ENCODE data around the gene RER1.

RER1 gene

DNA sequence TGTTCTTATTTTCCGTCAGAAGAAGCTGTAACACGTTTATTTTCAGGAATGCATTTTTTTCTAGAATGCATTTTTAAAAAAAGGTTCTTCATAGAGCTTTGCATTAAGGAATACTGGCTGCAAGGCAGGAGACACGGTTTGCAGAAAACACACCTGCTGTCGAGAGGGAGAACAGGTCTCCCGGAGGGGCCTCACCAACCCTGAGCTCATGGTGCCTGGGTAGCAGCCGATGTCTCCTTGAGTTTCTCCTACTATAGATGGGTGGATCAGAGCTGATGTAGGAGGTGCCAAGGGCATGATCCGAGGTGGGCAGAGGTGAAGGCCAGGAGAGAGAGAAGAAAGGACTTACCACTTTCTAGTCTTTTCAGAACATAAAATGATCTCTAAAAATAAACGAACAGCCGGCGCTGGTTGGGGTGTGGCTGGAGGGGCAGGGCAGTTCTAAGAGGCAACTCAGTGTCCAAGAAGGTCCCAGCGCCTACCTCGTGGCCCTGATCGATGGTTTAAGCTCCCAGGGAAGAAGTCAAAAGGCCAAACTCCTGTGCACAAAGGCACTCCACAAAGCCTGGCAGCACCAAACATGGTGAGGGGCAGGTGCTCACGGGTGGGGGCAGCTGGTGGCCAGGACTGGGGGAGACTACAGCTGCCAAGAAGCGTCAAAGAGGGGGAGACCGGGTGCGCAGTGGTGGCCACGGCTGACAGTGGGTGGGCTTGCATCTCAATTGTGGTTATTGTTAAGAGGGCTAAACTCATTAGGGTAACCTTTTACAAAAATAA is 12.5 kb upstream of the RER1 start:
- Histone ChIP-seq H3K9ac (ENCODE audit: low read depth, low read length) (no peak overlapping the region), H3K4me3 (ENCODE audit: low read depth, low read length) (no peak overlapping the region), H3K36me3 (ENCODE audit: control insufficient read depth, insufficient read depth, low read length) (no peaks in the 10 kb centered on the region), H3K27ac (ENCODE audit: low read depth, low read length) (no peak overlapping the region), H3K9me3 (ENCODE audit: control insufficient read depth, insufficient read depth, low read length) (no peaks in the 10 kb centered on the region), H3K4me1 (ENCODE audit: control insufficient read depth, insufficient read depth, low read length) (no peaks in the 10 kb centered on the region), H3K27me3 (ENCODE audit: control insufficient read depth, insufficient read depth, low read length) (no peaks in the 10 kb centered on the region)

DNA sequence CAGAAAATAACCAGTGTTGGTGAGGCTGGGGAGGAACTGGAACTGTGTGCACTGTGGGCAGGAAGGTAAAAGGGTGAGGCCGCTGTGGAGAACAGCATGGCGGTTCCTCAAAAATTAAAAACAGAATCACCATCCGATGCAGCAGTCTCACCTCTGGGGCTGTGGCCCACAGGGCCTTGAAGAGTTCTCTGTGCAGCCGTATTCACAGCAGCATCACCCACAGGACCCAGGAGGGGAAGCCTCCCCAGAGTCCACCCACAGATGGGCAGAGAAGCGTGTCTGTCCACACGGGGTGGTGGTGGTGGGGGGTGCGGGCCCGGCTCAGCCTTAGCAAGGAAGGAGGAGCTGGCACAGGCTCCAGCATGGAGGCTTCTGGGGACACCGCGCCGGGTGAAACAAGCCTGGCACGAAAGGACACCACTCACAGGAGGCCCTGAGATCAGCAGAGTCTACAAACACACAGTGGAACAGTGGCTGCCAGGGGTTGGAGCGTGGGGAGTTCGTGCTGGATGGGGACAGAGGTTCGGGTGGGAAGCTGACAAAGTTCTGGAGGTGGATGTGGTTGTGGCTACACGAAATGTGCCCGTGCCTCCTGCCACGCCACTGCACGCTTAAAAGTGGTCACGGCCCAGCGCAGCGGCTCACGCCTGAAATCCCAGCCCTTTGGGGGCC is 11.8 kb upstream of the RER1 start:
- no peaks in the 10 kb centered on the region for H3K27me3 ChIP-seq (ENCODE audit: control insufficient read depth, insufficient read depth, low read length)
- H3K4me3 ChIP-seq (ENCODE audit: low read depth, low read length), result no peak overlapping the region
- H3K36me3 ChIP-seq (ENCODE audit: control insufficient read depth, insufficient read depth, low read length), result no peaks in the 10 kb centered on the region
- H3K9me3 ChIP-seq (ENCODE audit: control insufficient read depth, insufficient read depth, low read length), result no peaks in the 10 kb centered on the region
- H3K4me1 ChIP-seq (ENCODE audit: control insufficient read depth, insufficient read depth, low read length), result no peaks in the 10 kb centered on the region
- no peak overlapping the region for H3K27ac ChIP-seq (ENCODE audit: low read depth, low read length)
- H3K9ac ChIP-seq (ENCODE audit: low read depth, low read length), result no peak overlapping the region

DNA sequence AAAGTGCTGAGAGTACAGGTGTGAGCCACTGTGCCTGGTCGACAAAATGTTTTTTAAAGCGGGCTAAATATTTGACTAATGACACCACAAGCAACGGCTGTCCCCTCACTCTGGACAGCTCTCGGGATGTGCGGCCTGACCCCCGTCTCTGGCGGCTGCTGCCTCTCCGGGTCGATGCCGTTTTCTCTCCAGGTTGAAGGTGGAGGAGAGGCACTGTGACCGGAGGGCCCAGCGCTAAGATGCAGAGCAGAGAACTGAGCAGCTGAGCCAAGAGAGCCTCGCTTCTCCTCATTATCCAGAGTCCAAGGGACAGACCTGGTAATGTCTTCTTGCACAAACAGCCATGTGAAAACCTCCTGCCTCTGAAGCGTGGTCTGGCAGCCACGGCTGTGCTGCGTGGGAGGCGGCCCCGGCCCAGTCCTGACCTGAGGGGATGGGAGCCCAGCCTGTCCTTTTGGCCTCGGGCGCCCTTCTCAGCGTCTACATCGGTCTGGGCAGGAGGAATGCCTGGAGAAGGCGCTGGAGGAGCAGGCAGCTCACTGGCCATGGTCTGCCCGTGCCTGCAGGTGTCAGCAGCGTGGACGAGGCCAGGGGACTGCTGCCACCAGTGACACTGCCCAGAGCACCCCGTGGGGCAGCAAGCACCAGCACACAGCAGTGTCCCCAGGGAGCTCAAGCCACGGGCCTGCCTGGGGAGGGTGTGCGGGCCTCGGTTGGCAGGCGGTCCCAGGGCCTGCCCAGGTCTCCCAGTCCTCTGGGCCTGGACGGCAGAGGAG is 10.6 kb upstream of the RER1 start:
- Histone ChIP-seq H3K27ac (ENCODE audit: low read depth, low read length) (no peak overlapping the region), H3K27me3 (ENCODE audit: control insufficient read depth, insufficient read depth, low read length) (no peaks in the 10 kb centered on the region), H3K36me3 (ENCODE audit: control insufficient read depth, insufficient read depth, low read length) (no peaks in the 10 kb centered on the region), H3K4me3 (ENCODE audit: low read depth, low read length) (no peak overlapping the region), H3K9ac (ENCODE audit: low read depth, low read length) (no peak overlapping the region), H3K9me3 (ENCODE audit: control insufficient read depth, insufficient read depth, low read length) (no peaks in the 10 kb centered on the region), H3K4me1 (ENCODE audit: control insufficient read depth, insufficient read depth, low read length) (no peaks in the 10 kb centered on the region)

DNA sequence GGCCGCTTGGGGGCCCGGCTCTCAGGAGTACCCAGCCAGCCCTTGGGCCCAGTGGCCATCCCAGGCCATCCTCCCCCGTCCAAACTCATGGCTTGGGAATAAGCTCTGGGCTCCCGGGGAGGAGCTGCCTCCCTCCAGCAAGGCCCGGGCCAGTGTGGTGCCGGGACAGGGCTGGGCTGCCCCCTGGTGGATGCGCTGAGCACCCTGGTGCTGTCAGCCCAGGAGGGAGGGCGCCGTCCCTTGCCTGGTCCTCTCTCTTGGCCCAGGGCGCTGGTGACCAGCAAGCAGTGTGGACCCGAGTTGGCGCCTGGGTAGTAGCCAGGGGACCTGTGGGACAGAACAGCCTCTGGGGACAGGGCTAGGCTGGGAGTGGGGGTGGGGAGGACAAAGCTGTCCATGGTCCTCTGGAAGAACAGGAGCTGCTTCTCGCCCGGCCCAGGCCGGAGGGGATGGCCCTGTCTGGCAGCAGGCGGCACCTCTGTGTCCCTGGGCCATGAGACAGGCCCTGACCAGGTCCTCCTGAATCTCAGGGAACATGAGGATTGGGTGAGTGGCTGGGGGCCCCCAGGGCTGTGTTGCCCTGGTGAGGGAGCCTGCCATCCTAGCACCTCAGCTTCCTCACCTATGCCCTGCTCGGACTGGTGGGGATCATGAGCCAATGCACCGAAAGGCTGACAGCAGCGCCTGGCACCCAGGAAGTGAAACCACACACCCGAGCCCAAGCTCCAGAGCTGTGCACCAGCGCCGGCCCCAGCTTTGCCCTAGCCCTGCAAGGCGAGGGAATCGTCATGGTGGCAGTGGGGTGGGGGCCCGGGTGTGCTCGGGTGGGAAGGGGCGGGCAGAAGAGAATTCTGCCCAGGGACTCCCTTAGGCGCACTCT is 9.7 kb upstream of the RER1 start:
- H3K27me3 ChIP-seq (ENCODE audit: control insufficient read depth, insufficient read depth, low read length), result no peaks in the 10 kb centered on the region

DNA sequence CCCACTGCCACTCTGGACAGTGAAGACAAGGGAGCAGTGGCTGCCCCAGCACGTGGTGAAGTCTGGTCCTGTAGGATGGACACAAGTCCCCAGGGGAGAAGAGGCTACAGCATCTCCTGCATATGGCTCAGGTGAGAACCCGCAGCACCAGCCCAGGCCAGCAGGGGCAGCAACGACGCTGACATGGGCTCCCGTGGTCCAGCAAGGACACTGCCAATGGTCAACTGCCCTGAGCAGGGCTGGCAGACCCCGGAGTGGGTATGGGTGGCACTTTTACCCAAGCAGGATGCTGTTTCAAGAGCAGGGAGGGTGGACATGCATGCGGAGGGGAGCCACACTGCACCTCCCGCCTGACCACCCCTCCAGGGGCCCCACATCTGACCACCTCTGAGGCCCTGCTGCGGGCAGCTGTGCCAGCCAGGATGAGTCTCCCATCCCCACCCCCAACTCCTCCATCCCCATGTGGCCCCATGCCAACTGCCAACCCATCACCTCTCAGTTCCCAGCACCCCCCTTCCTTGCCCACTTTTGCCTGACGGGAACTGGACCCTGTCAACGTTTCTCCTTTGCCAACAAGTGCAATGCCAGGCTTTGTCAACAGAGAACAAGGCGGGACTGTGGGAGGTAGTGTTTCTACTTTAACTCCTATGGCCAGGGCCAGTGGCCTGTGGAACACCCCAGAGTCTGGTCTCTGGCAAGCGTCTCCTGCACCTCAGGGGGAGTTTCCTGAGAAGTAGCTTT is 8.8 kb upstream of the RER1 start:
- Histone ChIP-seq H3K4me1 (ENCODE audit: control insufficient read depth, insufficient read depth, low read length) (no peaks in the 10 kb centered on the region), H3K9ac (ENCODE audit: low read depth, low read length) (no peak overlapping the region), H3K4me3 (ENCODE audit: low read depth, low read length) (no peak overlapping the region), H3K36me3 (ENCODE audit: control insufficient read depth, insufficient read depth, low read length) (peaks cover 2% of the 10 kb centered on the region), H3K27me3 (ENCODE audit: control insufficient read depth, insufficient read depth, low read length) (no peaks in the 10 kb centered on the region), H3K27ac (ENCODE audit: low read depth, low read length) (no peak overlapping the region), H3K9me3 (ENCODE audit: control insufficient read depth, insufficient read depth, low read length) (no peaks in the 10 kb centered on the region)

More for the DNA sequence above, 9.7 kb upstream of the RER1 start:
- H3K9ac ChIP-seq (ENCODE audit: low read depth, low read length), result no peak overlapping the region
- H3K27ac ChIP-seq (ENCODE audit: low read depth, low read length), result no peak overlapping the region
- no peaks in the 10 kb centered on the region for H3K4me1 ChIP-seq (ENCODE audit: control insufficient read depth, insufficient read depth, low read length)
- H3K36me3 ChIP-seq (ENCODE audit: control insufficient read depth, insufficient read depth, low read length), result no peaks in the 10 kb centered on the region
- H3K9me3 ChIP-seq (ENCODE audit: control insufficient read depth, insufficient read depth, low read length), result no peaks in the 10 kb centered on the region
- no peak overlapping the region for H3K4me3 ChIP-seq (ENCODE audit: low read depth, low read length)

DNA sequence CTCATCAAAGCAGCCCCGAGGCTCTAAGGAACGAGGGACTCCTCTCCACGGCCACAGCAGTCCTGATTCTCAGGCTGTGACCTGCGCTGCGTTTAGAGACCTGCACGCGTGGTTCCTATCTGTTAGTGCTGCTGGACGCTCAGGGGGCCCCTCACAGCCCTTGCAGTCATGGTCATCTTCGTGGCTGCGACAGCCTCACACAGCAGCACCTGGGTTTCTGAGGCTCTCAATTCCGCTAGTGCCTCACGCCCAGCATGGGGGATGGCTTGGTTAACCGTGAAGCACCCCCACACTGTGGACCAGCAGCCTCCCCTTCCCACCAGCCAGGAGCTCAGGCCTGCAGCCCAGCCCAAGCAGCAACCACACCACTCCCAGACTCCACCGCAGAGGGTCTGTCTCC is 8.1 kb upstream of the RER1 start:
- Histone ChIP-seq H3K4me3 (ENCODE audit: low read depth, low read length) (no peak overlapping the region), H3K9ac (ENCODE audit: low read depth, low read length) (no peak overlapping the region), H3K27ac (ENCODE audit: low read depth, low read length) (no peak overlapping the region), H3K9me3 (ENCODE audit: control insufficient read depth, insufficient read depth, low read length) (no peaks in the 10 kb centered on the region), H3K36me3 (ENCODE audit: control insufficient read depth, insufficient read depth, low read length) (peaks cover 6% of the 10 kb centered on the region), H3K27me3 (ENCODE audit: control insufficient read depth, insufficient read depth, low read length) (no peaks in the 10 kb centered on the region), H3K4me1 (ENCODE audit: control insufficient read depth, insufficient read depth, low read length) (no peaks in the 10 kb centered on the region)

DNA sequence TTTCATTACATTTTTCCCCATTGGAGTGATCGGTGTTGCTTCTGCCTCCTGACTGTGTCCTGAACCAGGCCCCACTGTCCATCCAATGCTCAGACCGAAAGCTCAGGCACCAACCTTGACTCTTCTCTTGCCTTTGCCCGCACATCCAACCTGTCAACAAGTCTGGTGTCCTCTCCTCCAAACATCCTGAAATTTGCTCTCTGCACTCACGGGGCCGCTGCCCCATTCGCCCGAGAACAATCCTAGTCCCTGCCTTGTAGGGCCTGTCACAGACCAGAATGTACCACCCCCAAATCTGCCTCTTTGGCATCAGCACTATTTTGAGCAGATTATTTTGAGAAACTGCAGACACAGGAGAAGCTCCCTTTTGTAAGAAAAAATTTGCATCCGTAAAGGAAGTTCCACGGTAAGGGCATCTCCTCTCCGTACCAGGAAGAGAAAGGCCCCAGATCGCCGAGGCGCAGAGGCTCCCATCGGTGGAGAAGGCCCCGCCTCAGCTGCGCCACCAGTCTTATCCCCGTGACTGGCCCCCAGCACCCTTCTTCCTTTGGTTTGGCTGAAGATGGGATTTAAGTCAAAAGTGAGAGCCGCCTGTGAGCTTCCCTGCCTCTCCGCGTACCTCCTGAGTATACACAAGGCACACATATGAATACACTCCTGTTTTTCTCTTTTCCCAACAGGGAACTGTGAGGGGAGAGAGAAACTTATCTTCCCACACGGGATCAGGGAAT is 7.3 kb upstream of the RER1 start:
- Histone ChIP-seq H3K4me3 (ENCODE audit: low read depth, low read length) (no peak overlapping the region), H3K9ac (ENCODE audit: low read depth, low read length) (no peak overlapping the region), H3K4me1 (ENCODE audit: control insufficient read depth, insufficient read depth, low read length) (no peaks in the 10 kb centered on the region), H3K9me3 (ENCODE audit: control insufficient read depth, insufficient read depth, low read length) (no peaks in the 10 kb centered on the region), H3K27me3 (ENCODE audit: control insufficient read depth, insufficient read depth, low read length) (no peaks in the 10 kb centered on the region), H3K36me3 (ENCODE audit: control insufficient read depth, insufficient read depth, low read length) (peaks cover 6% of the 10 kb centered on the region), H3K27ac (ENCODE audit: low read depth, low read length) (no peak overlapping the region)

DNA sequence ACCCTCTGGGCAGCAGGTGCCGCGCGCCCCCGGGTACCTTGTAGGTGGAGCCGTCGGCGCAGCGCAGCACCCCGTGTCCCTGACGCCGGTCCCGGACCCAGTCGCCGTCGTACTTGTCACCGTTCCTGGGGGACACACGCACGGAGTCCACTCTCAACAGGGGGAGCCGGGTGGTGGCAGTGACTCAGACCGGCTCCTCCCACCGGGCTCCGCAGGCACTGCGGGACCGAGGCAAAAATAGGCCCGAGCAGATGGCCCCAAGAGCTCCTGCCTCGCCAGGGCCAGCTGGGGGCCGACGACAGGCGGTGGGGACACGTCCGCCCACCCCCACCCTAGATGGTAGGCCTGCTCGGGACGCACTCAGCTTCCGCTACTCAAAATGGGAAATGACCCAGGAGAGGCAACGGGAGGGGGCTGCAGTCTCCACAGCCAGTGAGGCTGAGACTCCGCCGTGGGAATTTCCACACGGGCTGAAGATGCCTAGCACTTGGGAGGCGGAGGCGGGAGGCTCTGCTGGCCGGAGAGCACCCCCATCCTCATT is 6.6 kb upstream of the RER1 start:
- no peaks in the 10 kb centered on the region for H3K9me3 ChIP-seq (ENCODE audit: control insufficient read depth, insufficient read depth, low read length)
- peaks cover 10% of the 10 kb centered on the region for H3K36me3 ChIP-seq (ENCODE audit: control insufficient read depth, insufficient read depth, low read length)
- H3K27me3 ChIP-seq (ENCODE audit: control insufficient read depth, insufficient read depth, low read length), result no peaks in the 10 kb centered on the region
- no peaks in the 10 kb centered on the region for H3K4me1 ChIP-seq (ENCODE audit: control insufficient read depth, insufficient read depth, low read length)
- no peak overlapping the region for H3K27ac ChIP-seq (ENCODE audit: low read depth, low read length)
- H3K4me3 ChIP-seq (ENCODE audit: low read depth, low read length), result no peak overlapping the region
- H3K9ac ChIP-seq (ENCODE audit: low read depth, low read length), result no peak overlapping the region

DNA sequence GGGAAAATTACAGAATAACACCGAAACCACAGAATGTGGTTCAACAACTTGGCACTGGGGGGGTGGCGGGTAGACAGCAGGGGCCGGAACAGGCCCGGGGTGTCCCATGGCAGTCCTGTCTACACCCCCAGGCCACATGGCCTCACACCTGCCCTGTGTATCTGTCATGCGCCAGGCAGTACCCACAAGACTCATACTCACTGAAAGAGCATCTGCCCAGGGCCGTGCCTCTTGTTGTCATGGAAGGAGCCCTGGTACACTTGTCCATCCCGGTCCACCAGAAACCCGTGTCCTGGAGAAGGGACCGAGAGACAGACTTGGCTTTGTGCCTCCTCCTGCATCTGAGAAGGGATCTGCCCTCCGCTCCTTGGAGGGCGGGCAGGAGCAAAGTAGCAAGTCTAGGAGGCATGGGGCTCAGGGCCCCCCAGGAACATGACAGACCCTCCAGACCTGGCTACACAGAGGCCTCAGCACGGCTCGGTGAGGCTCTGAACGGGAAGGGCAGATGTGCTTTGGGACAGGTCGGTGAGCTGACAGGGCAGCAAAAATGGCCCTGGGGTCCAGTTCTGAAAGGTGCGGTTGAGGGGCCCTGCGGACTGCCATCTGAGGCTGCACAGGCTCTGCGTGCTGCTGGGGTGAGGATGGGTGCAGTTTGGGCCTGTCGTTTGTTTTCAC is 5.9 kb upstream of the RER1 start:
- Histone ChIP-seq H3K27ac (ENCODE audit: low read depth, low read length) (no peak overlapping the region), H3K4me1 (ENCODE audit: control insufficient read depth, insufficient read depth, low read length) (no peaks in the 10 kb centered on the region), H3K9me3 (ENCODE audit: control insufficient read depth, insufficient read depth, low read length) (no peaks in the 10 kb centered on the region), H3K27me3 (ENCODE audit: control insufficient read depth, insufficient read depth, low read length) (no peaks in the 10 kb centered on the region), H3K9ac (ENCODE audit: low read depth, low read length) (no peak overlapping the region), H3K36me3 (ENCODE audit: control insufficient read depth, insufficient read depth, low read length) (peaks cover 10% of the 10 kb centered on the region), H3K4me3 (ENCODE audit: low read depth, low read length) (no peak overlapping the region)

All from HUES48 (cell line).